22Rv1 (cell line): ENCODE measurements around the gene KCNIP4.

ENCODE experiments used
- ZFX ChIP-seq: fragments of 450-650 bp; IDR thresholded peaks from 2 replicates; pipeline ENCODE4 v1.6.1; 2017; ENCODE audit warnings: antibody characterized with exemption, borderline replicate concordance
- TF ChIP-seq, protein P1 (sequence below): fragments of 450-650 bp; IDR thresholded peaks from 2 replicates; pipeline ENCODE4 v1.5.1; 2017; ENCODE audit warnings: mild to moderate bottlenecking

DNA sequence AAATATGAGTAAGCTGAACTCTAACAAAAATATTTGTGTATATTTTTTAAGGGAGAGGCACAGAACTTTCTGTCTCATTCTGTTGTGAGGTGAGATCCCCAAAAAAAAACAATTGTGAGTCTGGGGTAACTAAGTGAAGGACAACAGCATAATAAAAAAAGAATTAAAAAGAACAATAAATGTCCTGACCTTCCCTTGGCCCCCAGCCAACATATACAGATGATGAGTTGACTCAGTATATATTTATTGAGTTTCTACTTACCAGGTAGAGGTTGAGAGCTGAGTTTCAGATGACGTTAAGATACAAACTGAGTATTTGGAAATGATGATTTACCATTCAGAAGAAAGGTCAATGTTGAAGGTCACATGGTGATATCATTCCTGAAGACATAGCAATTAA is 239.5 kb downstream of the KCNIP4 start:
- TF ChIP-seq, protein P1, sequence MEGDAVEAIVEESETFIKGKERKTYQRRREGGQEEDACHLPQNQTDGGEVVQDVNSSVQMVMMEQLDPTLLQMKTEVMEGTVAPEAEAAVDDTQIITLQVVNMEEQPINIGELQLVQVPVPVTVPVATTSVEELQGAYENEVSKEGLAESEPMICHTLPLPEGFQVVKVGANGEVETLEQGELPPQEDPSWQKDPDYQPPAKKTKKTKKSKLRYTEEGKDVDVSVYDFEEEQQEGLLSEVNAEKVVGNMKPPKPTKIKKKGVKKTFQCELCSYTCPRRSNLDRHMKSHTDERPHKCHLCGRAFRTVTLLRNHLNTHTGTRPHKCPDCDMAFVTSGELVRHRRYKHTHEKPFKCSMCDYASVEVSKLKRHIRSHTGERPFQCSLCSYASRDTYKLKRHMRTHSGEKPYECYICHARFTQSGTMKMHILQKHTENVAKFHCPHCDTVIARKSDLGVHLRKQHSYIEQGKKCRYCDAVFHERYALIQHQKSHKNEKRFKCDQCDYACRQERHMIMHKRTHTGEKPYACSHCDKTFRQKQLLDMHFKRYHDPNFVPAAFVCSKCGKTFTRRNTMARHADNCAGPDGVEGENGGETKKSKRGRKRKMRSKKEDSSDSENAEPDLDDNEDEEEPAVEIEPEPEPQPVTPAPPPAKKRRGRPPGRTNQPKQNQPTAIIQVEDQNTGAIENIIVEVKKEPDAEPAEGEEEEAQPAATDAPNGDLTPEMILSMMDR: no peak
- no peak for TF ChIP-seq ZFX
